GM18519 (cell line): ENCODE results near the gene NFS1.

Source experiments
- ATAC-seq: cut with Tn5 transposase; IDR thresholded peaks from one replicate; pipeline ENCODE4 v1.9.1; 2021; ENCODE audit warnings: mild to moderate bottlenecking, moderate library complexity; ENCODE audit not compliant: unreplicated experiment, low FRiP score

The NFS1 gene

GRCh38 chr20:35618263-35619131 lies 80.7 kb downstream of the NFS1 start:
- ATAC-seq: no peak
